ENCODE results near the gene SNX1. TPM values are rescaled to one million over a fixed set of nuclear protein-coding genes. Genes with fewer than 3 reads are reported as not detected.

SNX1 gene
- total RNA-seq, 1 experiment from 2014 or later, result 60.9 TPM

DNA sequence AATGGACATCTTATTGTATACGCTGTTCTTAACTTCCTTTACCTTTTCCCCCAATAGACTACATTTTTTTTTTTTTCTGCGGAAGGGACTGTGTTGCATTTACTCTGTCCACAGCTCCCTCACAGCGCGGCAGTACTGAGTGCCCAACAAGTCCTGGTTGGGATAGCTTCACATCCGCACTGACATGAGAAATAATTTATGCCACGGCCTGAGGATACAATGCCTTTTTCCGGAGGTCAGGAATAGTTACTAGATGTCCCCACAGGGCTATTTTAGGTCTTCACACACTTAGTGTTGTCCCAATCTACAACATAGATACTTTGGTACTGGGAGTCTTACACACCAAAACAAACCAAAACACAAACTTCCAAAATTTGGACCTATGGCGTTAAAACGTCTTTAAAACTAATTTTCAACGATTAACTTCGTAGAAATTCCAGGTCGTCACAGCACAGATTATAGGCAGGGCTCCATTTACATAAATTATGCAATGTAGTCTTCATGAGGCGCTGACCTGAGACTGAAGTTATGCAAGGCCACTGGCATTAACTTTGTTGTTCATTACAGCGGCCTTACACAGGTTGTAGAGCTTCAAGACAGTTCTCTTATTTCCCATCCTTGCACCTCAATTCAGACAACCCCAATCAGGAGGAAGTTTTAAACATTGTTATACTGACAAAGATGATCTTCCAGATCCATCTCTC lies 68.0 kb downstream of the SNX1 start:
- DNase-seq (ENCODE audit: low spot score), result peak; percentile 35

DNA sequence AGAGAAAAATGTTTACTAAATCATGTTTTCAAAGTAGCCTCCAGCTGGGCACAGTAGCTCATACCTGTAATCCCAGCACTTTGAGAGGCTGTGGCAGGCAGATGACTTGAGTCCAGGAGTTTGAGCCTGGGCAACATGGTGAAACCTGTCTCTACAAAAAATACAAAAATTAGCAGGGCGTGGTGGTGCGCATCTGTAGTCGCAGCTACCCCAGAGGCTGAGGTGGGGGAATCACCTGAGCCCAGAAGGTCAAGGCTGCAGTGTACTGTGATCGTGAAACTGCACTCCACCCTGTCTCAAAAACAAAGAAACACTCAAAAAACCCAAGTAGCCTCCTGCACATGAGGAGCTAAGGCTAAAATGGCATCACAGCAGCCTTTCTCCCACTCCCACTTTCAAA lies 68.7 kb downstream of the SNX1 start:
- no peak for DNase-seq (ENCODE audit: low spot score)

DNA sequence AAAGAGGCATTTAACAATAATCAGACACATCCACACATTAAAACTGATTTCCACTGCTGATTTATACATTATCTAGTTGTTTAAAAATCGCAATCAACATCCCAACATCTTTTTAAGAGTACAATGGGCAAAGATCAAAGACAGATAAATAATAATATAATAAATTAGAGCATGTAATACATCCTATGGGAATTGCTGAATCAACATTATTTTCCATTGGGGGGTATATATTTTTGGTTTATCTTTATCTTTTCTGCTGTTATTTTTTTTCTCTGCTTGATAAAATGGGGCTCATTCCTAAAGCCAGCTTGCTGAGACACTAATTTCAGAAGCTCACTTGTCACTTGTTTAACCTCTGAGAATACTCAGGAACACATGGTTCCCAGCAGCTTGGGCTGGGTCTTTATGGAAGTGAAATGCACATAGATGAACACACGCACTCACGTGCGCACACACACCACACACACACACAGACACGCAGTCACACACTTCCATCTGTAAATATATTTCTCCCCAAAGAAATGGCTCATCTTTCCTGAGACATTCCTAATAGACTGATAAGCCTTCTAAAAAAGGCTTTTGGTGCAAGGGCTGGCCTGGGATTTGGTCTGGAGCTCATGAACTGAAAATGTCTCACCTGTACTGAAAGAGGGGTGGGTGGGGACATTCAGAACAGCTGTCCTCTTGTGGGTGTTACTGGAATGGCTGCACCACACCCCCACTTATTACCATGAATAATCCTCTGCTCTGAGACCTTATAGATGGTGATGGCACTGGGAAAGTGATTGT lies 70.5 kb downstream of the SNX1 start:
- DNase-seq (ENCODE audit: low spot score), result no peak

- DNase-seq (ENCODE audit: low spot score), result no peak
Measured at GRCh38 chr15:64180235-64180824, 84.5 kb downstream of the SNX1 start.

- peak; percentile 14 for DNase-seq (ENCODE audit: low spot score)
Measured at GRCh38 chr15:64182859-64183370, 87.1 kb downstream of the SNX1 start.

DNA sequence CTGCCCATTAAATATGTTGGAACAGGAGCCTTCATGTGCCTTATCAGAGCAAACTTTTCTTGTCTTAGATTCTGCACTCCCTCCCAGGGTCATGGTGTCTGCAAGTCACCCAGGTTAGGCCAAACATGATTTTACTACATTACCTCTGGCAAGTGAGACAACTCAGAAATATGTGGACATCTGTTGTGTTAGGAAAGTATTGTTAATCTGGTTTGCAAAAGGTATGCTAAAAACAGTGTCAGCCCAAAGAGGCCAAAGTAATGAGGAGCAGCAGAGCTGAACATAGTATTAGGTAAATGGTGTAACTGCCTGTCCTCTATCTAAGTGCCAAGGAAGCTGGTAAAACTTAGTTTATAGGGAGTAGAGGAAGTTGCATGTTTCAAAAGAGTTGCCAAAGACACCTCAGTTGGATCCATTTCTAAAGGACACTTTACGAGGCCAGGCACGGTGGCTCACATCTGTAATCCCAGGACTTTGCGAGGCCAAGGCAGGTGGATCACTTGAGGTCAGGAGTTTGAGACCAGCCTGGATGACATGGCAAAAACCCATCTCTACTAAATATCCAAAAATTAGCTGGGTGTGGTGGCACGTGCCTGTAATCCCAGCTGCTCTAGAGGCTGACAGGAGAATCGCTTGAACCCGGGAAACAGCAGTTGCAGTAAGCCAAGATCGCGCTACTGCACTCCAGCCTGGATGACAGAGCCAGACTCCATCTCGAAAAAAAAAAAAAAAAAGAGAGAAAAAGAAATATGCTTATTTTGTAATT lies 89.5 kb downstream of the SNX1 start:
- DNase-seq (ENCODE audit: low spot score), result no peak

GRCh38 chr15:64187396-64188191 lies 91.8 kb downstream of the SNX1 start:
- no peak for DNase-seq (ENCODE audit: low spot score)

Small RNA genes lying within 50 kb of the gene (small RNA-seq; reads per million reads assigned to genes)
- gene RF00019, result not detected

Other genes with a start within 250 kb of the SNX1 start
- 0.52 and 4.4 TPM in 2 replicates for gene DAPK2, start 49.5 kb upstream of the SNX1 start, total RNA-seq (2014; rRNA removed; shearing (Covaris generic))
- 137 and 147 TPM in 2 replicates for gene CIAO2A, start 2.1 kb upstream of the SNX1 start, total RNA-seq (2014; rRNA removed; shearing (Covaris generic))
- gene SNX22, start 55.7 kb downstream of the SNX1 start, total RNA-seq (2014; rRNA removed; shearing (Covaris generic)), result 0.03 and 0.18 TPM in 2 replicates
- 627 and 667 TPM in 2 replicates for gene PPIB, start 67.0 kb downstream of the SNX1 start, total RNA-seq (2014; rRNA removed; shearing (Covaris generic))

Data from HT-29 (cell line).